WERI-Rb-1 (cell line): ENCODE data around the gene SRRM3.
"Not testable (repeated sequence)": the region's sequence is repeated elsewhere in the genome, so short reads cannot be mapped to it uniquely, and the experiment has no call there.

ENCODE experiments used
- DNase-seq: peaks from one replicate; pipeline ENCODE4 v3.0.0-alpha.2; 2020
- H3K27ac ChIP-seq: fragments of 250-450 bp; sonication (Bioruptor Pico); 2 replicates; pipeline ENCODE4 v1.5.1; 2020; ENCODE audit warnings: mild to moderate bottlenecking, moderate library complexity
- H3K27me3 ChIP-seq: fragments of 250-450 bp; sonication (Bioruptor Pico); 2 replicates; pipeline ENCODE4 v1.5.1; 2021; ENCODE audit warnings: mild to moderate bottlenecking, low read depth, moderate library complexity; ENCODE audit not compliant: insufficient read depth, severe bottlenecking
- H3K36me3 ChIP-seq: fragments of 250-450 bp; sonication (Bioruptor Pico); 2 replicates; pipeline ENCODE4 v1.5.1; 2020; ENCODE audit warnings: mild to moderate bottlenecking, moderate library complexity
- H3K4me3 ChIP-seq: 2 replicates; pipeline ENCODE4 v1.5.1; 2011; ENCODE audit warnings: low read depth, mild to moderate bottlenecking, control low read depth, low read length
- H3K9me3 ChIP-seq: fragments of 250-450 bp; sonication (Bioruptor Pico); 2 replicates; pipeline ENCODE4 v1.5.1; 2021; ENCODE audit warnings: mild to moderate bottlenecking, moderate library complexity; ENCODE audit not compliant: severe bottlenecking
- TF ChIP-seq, protein P1 (sequence below): IDR thresholded peaks from 2 replicates; pipeline ENCODE4 v1.5.1; 2011; ENCODE audit warnings: low read depth, mild to moderate bottlenecking, control low read depth, inconsistent platforms, low read length

Gene SRRM3

DNA sequence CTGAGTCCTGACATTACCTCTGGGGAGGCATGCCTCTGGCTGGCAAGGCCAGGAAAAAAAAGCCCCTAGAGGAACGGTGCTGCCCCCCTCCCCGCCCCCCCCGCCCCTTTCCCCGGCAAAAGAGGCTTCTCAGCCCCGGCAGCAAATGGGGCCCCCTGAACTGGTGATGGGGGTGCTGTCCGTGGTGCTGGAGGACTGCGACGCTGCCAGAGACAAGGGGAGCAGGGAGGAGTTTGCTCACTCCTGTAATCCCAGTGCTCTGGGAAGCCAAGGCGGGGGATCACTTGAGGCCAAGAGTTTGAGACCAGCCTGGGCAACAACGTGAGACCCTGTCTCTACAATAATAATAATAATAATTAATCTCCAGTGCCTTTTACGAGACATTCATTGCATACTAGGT lies 23.7 kb downstream of the SRRM3 start:
- Histone ChIP-seq H3K27ac (no peak overlapping the region), H3K27me3 (no peaks in the 10 kb centered on the region), H3K36me3 (peaks cover 12% of the 10 kb centered on the region), H3K4me3 (no peak overlapping the region), H3K9me3 (no peaks in the 10 kb centered on the region)
- DNase-seq: no peak
- TF ChIP-seq, protein P1, sequence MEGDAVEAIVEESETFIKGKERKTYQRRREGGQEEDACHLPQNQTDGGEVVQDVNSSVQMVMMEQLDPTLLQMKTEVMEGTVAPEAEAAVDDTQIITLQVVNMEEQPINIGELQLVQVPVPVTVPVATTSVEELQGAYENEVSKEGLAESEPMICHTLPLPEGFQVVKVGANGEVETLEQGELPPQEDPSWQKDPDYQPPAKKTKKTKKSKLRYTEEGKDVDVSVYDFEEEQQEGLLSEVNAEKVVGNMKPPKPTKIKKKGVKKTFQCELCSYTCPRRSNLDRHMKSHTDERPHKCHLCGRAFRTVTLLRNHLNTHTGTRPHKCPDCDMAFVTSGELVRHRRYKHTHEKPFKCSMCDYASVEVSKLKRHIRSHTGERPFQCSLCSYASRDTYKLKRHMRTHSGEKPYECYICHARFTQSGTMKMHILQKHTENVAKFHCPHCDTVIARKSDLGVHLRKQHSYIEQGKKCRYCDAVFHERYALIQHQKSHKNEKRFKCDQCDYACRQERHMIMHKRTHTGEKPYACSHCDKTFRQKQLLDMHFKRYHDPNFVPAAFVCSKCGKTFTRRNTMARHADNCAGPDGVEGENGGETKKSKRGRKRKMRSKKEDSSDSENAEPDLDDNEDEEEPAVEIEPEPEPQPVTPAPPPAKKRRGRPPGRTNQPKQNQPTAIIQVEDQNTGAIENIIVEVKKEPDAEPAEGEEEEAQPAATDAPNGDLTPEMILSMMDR: no peak

GRCh38 chr7:76225951-76226350 lies 24.3 kb downstream of the SRRM3 start:
- TF ChIP-seq, protein P1: no peak
- DNase-seq: no peak
- Histone ChIP-seq H3K4me3 (no peak overlapping the region), H3K27me3 (no peaks in the 10 kb centered on the region), H3K9me3 (no peaks in the 10 kb centered on the region), H3K36me3 (peaks cover 12% of the 10 kb centered on the region), H3K27ac (no peak overlapping the region)

DNA sequence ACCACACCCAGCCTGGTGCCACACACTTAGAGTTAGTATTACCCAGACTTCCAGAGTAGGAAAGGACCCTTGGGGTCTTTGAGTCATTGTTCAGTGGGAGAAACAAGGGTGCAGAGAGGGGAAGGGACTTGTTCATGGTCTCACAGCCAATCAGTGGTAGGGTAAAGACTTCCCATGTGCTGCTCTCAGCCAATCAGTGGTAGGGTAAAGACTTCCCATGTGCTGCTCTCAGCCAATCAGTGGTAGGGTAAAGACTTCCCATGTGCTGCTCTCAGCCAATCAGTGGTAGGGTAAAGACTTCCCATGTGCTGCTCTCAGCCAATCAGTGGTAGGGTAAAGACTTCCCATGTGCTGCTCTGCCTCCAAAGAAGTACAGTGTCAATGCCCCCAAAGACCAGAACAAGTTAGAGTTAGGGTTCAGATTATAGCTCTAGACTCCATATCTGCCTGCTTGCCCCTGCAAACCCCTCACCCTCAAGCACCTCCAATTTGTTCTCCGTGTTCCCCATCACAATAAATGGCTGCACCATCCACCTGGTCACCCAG lies 25.3 kb downstream of the SRRM3 start:
- DNase-seq: not testable (repeated sequence)

DNA sequence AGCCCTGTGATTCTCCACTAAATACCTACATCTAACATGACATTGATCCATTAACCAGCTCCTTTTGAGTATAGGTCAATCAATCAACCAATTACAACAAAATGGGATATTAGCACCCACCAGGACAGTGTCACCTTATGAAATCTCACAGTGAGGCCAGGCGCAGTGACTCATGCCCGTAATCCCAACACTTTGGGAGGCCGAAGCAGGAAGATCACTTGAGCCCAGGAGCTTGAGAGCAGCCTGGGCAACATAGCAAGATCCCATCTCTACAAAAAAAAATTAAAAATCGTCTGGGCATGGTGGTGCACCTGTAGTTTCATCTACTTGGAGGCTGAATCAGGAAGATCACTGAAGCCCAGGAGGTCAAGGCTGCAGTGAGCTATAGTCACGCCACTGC lies 28.5 kb downstream of the SRRM3 start:
- Histone ChIP-seq H3K4me3 (no peak overlapping the region), H3K36me3 (peaks cover 7% of the 10 kb centered on the region; the same call in 1 of the 2 replicates), H3K27me3 (no peaks in the 10 kb centered on the region), H3K27ac (no peak overlapping the region), H3K9me3 (no peaks in the 10 kb centered on the region)
- no peak for DNase-seq
- TF ChIP-seq, protein P1: no peak

More for the DNA sequence above, 25.3 kb downstream of the SRRM3 start:
- not testable (repeated sequence) for H3K9me3 ChIP-seq, H3K27me3 ChIP-seq, H3K27ac ChIP-seq, H3K36me3 ChIP-seq, H3K4me3 ChIP-seq

DNA sequence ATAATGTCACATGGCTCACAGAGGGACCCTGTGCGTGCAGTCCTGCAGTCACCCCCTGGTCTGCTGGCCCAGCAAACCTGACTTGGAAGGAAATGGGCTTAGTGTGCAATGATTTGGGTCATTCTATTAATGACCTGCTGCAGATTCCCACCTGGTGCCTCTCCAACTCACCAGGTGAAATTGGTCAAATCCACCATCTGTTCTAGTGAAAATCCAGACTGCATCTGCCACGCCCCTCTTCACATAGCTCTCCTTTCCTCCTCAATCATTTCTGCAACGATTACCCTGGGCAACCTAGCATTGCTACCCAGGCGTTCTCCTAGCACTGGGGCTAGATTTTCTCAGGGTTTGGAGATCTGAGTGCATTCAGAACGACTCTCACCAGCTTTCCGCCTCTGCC lies 29.4 kb downstream of the SRRM3 start:
- H3K9me3 ChIP-seq: no peaks in the 10 kb centered on the region
- peak; percentile 56 for DNase-seq
- no peaks in the 10 kb centered on the region for H3K27me3 ChIP-seq
- TF ChIP-seq, protein P1: no peak
- no peak overlapping the region for H3K4me3 ChIP-seq
- peak overlapping the region; percentile 53 for H3K27ac ChIP-seq
- peaks cover 7% of the 10 kb centered on the region; the same call in 1 of the 2 replicates for H3K36me3 ChIP-seq

DNA sequence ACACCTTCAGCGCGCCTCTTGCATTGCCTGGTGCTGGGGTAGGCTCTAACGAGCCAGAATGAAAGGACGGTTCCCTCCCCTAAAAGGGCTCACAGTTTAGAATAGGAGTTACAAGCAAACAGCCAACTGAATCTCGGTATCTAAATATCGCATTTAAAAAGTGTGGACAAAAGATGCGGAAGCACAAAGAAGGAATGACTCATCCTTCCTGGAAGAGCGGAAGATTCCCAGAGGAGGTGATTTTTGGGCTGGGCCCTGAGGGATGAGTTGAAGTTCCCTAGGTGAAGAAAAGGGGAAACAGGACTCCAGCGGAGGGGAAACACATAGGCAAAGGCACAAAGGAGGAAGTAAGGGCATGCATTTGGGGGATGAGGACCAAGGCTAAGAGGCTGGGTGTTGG lies 29.9 kb downstream of the SRRM3 start:
- no peak for DNase-seq
- peaks cover 9% of the 10 kb centered on the region for H3K36me3 ChIP-seq
- H3K9me3 ChIP-seq: no peaks in the 10 kb centered on the region
- TF ChIP-seq, protein P1: no peak
- H3K4me3 ChIP-seq: no peak overlapping the region
- H3K27ac ChIP-seq: 0 out of 2 replicates have a peak overlapping the region, but pooled peaks have one; percentile 21
- H3K27me3 ChIP-seq: no peaks in the 10 kb centered on the region
